Lower lobe of right lung (tissue), 2 donors: ENCODE results near the gene SHC1. TPM values are rescaled to one million over a fixed set of nuclear protein-coding genes. Genes with fewer than 3 reads are reported as not detected.
"Not testable (repeated sequence)": the region's sequence is repeated elsewhere in the genome, so short reads cannot be mapped to it uniquely, and the experiment has no call there.

Source experiments
- ATAC-seq, 2 donors: fragments of 200-7000 bp; cut with Tn5 transposase; one replicate each; pipeline ENCODE4 v1.9.1; 2020 to 2022; ENCODE audit warnings: mild to moderate bottlenecking in 2 of 2, moderate library complexity in 2 of 2
- DNase-seq: peaks from one replicate; pipeline ENCODE4 v3.0.0-alpha.2; 2020
- H3K27ac ChIP-seq: fragments of 200-600 bp; one replicate; pipeline ENCODE4 v1.8.0; 2022
- H3K27me3 ChIP-seq: fragments of 200-600 bp; one replicate; pipeline ENCODE4 v1.8.0; 2022; ENCODE audit warnings: low read depth
- H3K36me3 ChIP-seq: fragments of 200-600 bp; one replicate; pipeline ENCODE4 v1.8.0; 2022; ENCODE audit warnings: mild to moderate bottlenecking
- H3K4me1 ChIP-seq: fragments of 200-600 bp; one replicate; pipeline ENCODE4 v1.8.0; 2022
- H3K4me3 ChIP-seq: fragments of 200-600 bp; one replicate; pipeline ENCODE4 v1.8.0; 2022; ENCODE audit warnings: mild to moderate bottlenecking
- H3K9me3 ChIP-seq: fragments of 200-600 bp; one replicate; pipeline ENCODE4 v1.8.0; 2022
- intact Hi-C: fragments of 100-400 bp; cut with DNase I; formaldehyde crosslinking; loops from one replicate; pipeline ENCODE4 v1.11.0; 2022
- total RNA-seq: library from RNA; stranded (reverse); fragmentation: NEBNext Ultra II Directional; extraction: Animal tissue kit (Norgen Biotek cat#: 25700); gene quantifications from one replicate; pipeline ENCODE4 v1.2.1, GENCODE V29; 2021
- TF ChIP-seq, protein P1 (sequence below): fragments of 200-600 bp; IDR thresholded peaks from one replicate; pipeline ENCODE4 v1.8.0; 2022; ENCODE audit warnings: antibody characterized with exemption, mild to moderate bottlenecking
- donor health status: DM: no; HTN: yes; CAD: no; lungs with severe emphysema.

The SHC1 gene
- total RNA-seq, 1 donor from 2014 or later = 94.8 TPM

- intact Hi-C loops = no loop called here
- Histone ChIP-seq H3K9me3 (no peaks in the 10 kb centered on the region), H3K4me3 (peak overlapping the region; percentile 95), H3K36me3 (peaks cover 17% of the 10 kb centered on the region), H3K27ac (peak overlapping the region; percentile 78), H3K4me1 (peaks cover 23% of the 10 kb centered on the region), H3K27me3 (no peaks in the 10 kb centered on the region)
- ATAC-seq (no peak), DNase-seq (peak; percentile 47)
- TF ChIP-seq, protein P1, sequence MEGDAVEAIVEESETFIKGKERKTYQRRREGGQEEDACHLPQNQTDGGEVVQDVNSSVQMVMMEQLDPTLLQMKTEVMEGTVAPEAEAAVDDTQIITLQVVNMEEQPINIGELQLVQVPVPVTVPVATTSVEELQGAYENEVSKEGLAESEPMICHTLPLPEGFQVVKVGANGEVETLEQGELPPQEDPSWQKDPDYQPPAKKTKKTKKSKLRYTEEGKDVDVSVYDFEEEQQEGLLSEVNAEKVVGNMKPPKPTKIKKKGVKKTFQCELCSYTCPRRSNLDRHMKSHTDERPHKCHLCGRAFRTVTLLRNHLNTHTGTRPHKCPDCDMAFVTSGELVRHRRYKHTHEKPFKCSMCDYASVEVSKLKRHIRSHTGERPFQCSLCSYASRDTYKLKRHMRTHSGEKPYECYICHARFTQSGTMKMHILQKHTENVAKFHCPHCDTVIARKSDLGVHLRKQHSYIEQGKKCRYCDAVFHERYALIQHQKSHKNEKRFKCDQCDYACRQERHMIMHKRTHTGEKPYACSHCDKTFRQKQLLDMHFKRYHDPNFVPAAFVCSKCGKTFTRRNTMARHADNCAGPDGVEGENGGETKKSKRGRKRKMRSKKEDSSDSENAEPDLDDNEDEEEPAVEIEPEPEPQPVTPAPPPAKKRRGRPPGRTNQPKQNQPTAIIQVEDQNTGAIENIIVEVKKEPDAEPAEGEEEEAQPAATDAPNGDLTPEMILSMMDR = no peak
These were observed 13.4 kb upstream of the SHC1 start for GRCh38 chr1:154983776-154984466.

- H3K9me3 ChIP-seq = no peaks in the 10 kb centered on the region
- no peaks in the 10 kb centered on the region for H3K27me3 ChIP-seq
- peaks cover 13% of the 10 kb centered on the region for H3K36me3 ChIP-seq
- H3K27ac ChIP-seq = peak within 1 kb of the TSS; percentile 78
- TF ChIP-seq, protein P1 = no peak
- H3K4me1 ChIP-seq = peaks cover 23% of the 10 kb centered on the region
- DNase-seq = peak; percentile 95
- intact Hi-C loops = no loop called here
- H3K4me3 ChIP-seq = peak within 1 kb of the TSS; percentile 95
- ATAC-seq = peak; percentile 100
These were observed 12.5 kb upstream of the SHC1 start, which contains the start of gene FLAD1 for GRCh38 chr1:154982897-154983648. TSS of gene FLAD1 (plus strand) at chr1:154983344. CDS start at chr1:154983695, 351 bp downstream.

GRCh38 chr1:154982341-154982740 lies 11.8 kb upstream of the SHC1 start:
- intact Hi-C loops = no loop called here
- no peak for ATAC-seq
- Histone ChIP-seq H3K4me1 (peaks cover 23% of the 10 kb centered on the region), H3K36me3 (peaks cover 9% of the 10 kb centered on the region), H3K27ac (peak overlapping the region; percentile 8), H3K9me3 (no peaks in the 10 kb centered on the region), H3K27me3 (no peaks in the 10 kb centered on the region), H3K4me3 (peak overlapping the region; percentile 95)
- no peak for DNase-seq
- TF ChIP-seq, protein P1 = no peak

GRCh38 chr1:154978360-154978759 lies 7.8 kb upstream of the SHC1 start:
- DNase-seq (no peak), ATAC-seq (no peak)
- TF ChIP-seq, protein P1 = no peak
- H3K27me3 ChIP-seq = no peaks in the 10 kb centered on the region
- no peak overlapping the region for H3K4me3 ChIP-seq
- intact Hi-C loops = no loop called here
- no peaks in the 10 kb centered on the region for H3K9me3 ChIP-seq
- H3K4me1 ChIP-seq = peaks cover 18% of the 10 kb centered on the region
- peaks cover 8% of the 10 kb centered on the region for H3K36me3 ChIP-seq
- H3K27ac ChIP-seq = no peak overlapping the region

DNA sequence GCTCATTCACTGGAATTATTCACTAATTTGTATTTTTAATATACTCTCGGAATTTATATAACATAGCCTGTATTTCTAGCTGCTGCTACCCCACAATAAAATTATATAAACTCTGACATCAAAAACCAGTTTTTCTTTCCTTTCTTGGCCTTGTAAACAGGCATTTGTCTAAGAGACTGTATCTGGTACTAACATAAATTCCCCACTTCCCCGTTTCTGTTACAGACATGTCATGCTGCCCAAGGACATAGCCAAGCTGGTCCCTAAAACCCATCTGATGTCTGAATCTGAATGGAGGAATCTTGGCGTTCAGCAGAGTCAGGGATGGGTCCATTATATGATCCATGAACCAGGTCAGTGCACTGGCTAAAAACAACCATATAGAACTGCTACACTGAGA lies 7.2 kb upstream of the SHC1 start:
- DNase-seq, intact Hi-C loops, H3K27ac ChIP-seq, ATAC-seq, H3K4me3 ChIP-seq, H3K36me3 ChIP-seq, H3K9me3 ChIP-seq, H3K27me3 ChIP-seq: not testable (repeated sequence)
- H3K4me1 ChIP-seq = peaks cover 23% of the 10 kb centered on the region
